Middle frontal gyrus (tissue), 1 donor: ENCODE data around the gene PTPRM.

Source experiments
- DNase-seq: peaks from one replicate; pipeline ENCODE4 v3.0.0-alpha.2; 2015; ENCODE audit warnings: low spot score; ENCODE audit errors: extremely low spot score

Gene PTPRM

GRCh38 chr18:8097927-8098326 is 530.8 kb downstream of the PTPRM start:
- no peak for DNase-seq

DNA sequence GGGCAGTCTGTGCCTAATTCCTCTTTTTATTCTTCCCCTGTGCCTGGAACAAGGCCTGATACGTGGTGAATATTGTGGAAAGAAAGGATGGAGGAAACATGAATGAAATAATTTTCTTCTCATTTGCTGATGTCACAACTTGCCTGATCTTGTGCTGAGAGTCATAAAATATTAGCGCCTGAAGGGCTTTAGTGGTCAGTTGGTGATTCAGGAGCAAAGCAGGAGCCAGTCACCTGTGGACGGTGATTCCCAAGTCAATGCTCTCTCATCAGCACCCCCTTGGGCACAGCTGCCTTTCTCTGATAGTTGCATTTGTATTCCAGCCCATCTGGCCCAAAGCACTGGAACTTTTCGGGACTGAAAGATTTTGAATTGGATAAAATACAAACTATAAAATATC is 539.5 kb downstream of the PTPRM start:
- no peak for DNase-seq

- no peak for DNase-seq
Observed at GRCh38 chr18:8107426-8107825, 540.3 kb downstream of the PTPRM start.

GRCh38 chr18:8114480-8114879 is 547.4 kb downstream of the PTPRM start:
- no peak for DNase-seq

- no peak for DNase-seq
Observed at GRCh38 chr18:8116341-8117005, 549.4 kb downstream of the PTPRM start.

DNA sequence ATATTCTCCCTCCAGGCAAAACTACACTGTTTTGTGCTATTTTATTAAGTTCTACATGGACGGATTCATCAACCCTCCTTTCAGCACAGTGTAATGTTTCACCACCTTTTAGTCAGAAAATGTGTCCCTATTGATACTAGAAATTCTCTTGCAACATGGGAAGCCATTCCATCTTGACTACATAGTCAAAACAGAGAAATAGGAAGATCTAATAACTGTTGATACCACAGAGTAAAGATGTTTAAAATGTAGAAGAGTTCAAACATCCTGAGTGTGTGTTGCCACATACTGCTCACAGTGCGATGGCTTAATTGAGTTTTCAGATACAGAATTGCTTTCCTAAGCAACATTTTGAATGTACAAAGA is 549.9 kb downstream of the PTPRM start:
- no peak for DNase-seq

- DNase-seq = no peak
Observed at GRCh38 chr18:8121101-8121500, 554.0 kb downstream of the PTPRM start.

- DNase-seq = no peak
Observed at GRCh38 chr18:8121942-8122480, 554.9 kb downstream of the PTPRM start.

GRCh38 chr18:8124232-8125146 is 557.4 kb downstream of the PTPRM start:
- no peak for DNase-seq

DNA sequence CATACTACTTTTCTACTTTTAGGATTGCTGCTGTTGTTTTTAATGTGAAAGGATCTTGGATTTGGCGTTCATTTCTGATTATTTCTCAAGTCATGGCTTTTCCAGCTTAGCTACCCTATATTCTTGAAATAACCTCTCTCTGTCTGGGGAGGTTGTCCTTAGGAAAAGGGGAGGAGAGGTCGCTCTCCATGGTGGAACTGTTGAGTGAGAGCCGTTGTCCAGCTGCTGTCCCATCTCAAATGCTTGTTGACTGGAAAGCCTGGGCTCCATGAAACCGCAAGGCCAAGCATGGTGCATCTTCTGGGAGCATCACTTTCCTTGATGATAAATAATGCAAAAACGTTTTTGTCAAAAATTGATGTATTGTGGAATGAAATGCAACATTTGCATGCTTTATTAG is 563.0 kb downstream of the PTPRM start:
- DNase-seq = no peak

DNA sequence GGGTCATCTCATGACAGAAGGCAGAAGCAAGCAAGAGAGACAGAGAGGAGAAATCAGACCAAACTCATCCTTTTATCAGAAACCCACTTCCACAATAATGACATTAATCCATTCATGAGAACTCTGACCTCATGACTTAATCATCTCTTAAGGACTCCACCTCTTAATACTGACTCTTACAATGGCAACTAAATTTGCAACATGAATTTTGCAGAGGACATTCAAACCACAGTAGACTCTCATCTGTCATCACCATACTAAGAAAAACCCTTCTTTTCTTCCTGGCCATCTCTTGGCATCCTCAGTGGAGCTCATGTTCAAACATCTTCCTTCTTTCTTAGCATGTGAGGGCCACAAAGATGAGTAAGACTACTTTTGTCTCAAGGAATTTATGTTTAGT is 565.9 kb downstream of the PTPRM start:
- DNase-seq = no peak

GRCh38 chr18:8133888-8134287 is 566.8 kb downstream of the PTPRM start:
- no peak for DNase-seq

DNA sequence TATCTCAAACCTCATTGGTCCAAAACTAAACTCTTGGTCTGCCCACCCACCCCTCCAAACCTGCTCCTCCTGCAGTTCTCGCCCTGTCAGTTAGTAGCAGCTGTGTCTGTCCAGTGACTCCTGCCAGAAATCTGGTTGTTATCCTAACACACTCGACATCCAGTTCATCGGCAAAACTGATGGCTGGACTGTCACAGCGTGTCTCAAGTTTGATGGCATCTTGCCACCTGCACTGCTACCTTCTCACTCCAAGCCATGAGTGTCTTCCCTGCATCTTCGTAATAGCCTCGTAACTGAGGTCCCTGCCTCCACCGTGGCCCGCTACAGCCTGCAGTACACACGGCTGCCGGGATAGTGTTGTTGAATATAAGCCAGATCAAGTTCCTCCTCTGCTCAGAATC is 572.0 kb downstream of the PTPRM start:
- no peak for DNase-seq

DNA sequence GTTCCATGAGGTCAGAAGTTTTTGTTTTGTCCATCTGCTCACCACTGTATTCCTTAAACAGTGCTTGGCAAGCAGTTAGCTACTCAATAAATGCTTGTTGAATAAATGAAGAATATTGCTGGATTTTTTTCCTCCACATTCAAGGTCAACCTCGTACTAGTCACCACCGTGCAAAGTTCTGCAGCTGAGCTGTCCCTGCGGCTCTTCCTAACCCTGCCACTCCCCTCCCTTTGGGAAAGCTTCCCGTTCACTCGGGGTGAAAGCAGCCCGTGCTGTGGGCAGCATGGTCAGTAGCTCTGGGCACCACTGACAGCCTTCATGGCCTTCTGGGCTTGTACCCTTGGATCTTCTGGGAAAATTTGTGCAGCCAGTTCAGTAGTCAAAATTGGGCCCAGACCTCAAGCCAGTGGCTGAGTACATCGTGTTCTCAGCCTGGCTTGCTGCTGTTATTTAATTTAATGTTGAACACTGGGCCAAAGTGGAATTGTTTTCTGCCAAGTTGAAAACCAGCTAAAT is 572.8 kb downstream of the PTPRM start:
- DNase-seq = no peak

DNA sequence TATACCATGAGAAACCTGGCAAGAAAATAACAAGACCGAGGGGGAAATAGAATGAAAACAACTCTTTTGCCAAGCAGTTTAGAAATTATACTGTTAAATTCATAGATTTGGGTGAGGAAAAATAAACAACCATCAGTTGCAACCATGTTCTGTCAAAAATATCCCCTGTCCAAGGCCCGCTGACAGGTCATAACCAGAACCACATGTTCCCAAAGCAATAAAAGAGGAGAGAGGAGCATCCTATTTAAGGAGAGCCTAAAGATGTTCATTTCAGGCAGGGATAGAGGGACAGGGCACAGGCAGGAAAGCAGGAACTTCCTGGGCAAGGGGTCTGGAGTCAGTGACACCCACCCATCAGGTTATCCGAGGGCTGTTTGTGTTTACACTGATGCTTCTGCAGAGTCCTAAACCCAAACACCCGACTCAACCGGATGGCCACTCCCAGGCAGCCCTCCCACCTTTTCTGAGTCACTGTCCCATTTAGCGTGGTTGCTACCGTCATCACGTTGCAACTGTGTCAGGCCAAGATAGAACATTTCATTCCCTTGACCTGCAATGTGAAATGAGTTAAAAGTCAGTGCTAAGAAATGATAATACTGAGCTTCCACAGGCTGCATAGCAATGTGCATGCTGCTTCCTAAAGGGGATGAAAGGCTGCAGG is 573.9 kb downstream of the PTPRM start:
- DNase-seq = no peak

DNA sequence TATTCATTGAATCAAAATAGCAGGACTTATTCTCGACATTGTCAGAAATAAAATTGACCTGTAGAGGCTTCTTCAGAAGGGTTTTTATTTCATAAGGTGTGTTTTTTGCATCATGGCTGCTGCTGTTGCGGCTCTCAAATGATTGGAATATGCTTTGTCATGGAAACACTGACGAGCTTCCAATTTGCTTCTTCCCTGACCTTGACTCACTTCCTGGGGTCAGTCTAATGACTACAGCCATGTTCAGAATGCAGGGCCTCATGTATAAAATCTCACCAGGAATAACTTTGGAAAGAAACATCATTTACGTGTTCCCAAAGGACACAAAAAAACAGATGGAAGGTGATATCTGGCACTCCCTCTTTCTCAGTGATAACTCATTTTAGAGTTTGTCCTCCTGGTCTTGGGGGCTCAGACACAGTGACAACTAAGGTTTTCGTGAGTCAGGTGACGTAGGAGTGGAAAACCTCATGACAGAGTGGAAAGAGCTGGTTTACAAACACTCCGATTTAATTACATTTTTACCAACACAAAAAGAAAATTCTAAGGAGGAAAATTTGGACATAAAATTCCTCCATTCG is 575.1 kb downstream of the PTPRM start:
- no peak for DNase-seq

GRCh38 chr18:8142932-8143331 is 575.8 kb downstream of the PTPRM start:
- DNase-seq = no peak

DNA sequence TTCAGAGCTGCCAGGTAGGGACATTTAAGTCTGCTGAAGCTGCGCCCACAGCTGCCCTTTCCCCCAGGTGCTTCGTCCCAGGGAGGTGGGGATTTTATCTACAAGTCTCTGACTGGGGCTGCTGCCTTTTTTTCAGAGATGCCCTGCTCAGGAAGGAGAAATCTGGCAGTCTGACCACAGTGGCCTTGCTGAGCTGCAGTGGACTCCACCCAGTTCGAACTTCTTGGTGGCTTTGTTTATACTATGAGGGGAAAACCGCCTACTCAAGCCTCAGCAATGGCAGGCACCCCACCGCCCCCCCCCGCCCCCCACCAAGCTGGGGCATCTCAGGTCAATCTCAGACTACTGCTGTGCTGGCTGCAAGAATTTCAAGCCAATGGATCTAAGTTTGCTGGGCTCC is 584.1 kb downstream of the PTPRM start:
- no peak for DNase-seq

DNA sequence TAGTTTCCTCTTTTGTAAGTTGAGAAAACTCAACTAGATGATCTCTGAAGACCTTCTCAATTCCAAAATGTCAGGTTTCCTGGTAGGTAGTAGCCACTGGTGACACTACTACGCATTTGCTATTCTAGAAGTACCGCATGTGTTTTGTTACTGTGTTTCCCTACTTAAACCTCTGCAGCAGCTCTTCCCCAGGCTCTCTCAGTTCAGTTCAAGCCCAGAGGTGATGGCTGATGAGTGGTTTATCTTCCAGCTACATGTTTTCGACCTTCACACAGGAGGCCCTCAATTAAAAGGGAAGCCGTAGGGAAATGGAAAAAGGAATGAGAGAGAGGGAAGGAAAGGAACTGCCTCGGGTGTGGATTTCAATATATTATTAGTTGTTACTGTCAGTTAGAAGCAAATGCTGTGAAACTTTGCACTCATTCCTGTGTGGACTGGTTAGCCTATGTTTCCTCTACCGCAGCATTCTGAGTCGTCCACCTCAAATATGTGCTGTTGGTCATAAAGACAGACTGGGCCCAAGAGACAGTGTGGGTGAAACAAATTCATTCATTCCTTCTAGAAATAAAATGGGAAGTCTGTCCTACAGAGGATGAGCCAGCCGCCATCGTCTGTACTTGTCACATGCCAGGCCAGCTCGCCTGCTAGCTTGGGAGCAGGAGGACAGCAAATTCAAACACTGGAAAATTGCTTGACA is 586.9 kb downstream of the PTPRM start:
- no peak for DNase-seq

DNA sequence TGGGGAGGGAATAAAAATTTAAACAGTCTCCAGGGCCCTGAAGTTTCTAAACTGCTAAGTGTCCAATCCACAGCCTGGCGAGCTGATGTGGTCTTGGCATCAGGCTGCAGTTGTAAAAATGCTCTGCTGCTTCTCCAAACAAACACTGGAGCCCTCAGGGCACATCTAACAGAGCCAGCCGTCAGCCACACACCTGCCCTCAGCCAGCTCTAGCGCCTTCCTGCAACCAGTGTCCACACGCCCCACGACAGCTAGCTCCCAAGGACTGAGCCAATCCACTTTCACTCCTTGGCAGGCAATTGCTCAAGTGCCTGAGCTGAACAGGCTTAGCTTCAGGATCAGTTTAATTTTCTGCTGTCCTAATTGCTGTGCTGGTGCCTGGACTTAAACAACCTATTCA is 595.7 kb downstream of the PTPRM start:
- no peak for DNase-seq
